GM18517 (cell line): ENCODE measurements around the gene KCNJ13.
A peak's percentile ranks its signal among the peaks of the same experiment; 100 is the strongest.

ENCODE experiments used
- ATAC-seq: cut with Tn5 transposase; IDR thresholded peaks from one replicate; pipeline ENCODE4 v1.9.1; 2021; ENCODE audit warnings: mild to moderate bottlenecking, moderate library complexity; ENCODE audit not compliant: unreplicated experiment

The KCNJ13 gene

DNA sequence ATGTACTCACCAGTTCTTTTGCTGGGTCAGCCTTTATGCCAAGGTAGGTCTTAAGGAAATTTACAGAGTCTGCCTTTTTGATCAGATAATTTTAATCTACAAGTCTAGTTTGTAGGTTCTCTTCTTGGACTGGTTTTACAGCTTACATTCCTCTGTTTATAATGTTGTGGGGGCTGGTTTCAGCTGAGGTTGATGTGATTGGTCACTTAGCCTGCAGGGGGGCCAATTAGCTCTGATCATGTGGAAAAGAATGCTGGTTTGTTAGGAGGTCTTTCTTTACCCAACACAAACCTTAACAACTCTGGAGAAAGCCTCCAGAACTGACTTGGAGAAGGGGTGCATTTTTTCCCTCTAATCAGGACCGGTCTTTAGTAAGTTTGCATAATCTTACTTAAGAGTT, at the start of gene KCNJ13:
TSS of gene KCNJ13 (minus strand) at position 131 of the 400 bp plus-strand sequence. CDS start 5,203 bp downstream, outside the sequence.
- no peak for ATAC-seq

DNA sequence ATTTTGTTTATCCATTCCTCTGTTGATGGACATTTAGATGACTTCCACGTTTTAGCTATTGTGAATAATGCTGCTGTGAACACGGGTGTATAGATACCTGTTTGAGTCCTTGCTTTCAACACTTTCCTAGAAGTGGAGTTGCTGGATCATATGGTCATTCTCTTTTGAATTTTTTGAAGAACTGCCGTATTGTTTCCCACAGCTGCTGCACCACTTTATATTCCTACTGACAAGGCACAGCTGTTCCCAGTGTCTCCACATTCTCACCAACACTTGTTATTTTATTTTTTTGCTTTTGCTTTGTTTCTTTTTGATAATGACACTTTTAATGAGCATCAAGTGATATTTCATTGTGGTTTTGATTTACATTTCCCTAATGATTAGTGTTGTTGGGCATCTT, 41.4 kb upstream of the KCNJ13 start:
- ATAC-seq: no peak

DNA sequence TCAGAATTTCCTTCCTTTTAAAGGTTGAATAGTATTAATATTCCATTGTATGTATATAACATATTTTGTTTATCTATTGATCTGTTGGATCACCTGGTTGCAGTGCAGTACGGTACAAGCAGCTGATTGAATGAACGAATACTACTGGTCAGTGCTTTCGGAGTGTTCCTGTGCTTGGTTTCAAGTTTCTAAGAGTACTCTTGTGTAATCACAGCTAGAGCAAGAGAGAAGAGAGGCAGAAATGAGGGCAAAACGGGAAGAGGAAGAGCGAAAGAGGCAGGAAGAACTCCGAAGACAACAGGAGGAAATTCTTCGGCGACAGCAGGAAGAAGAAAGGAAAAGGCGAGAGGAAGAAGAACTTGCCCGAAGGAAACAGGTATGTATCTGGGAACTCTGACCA, 40.3 kb upstream of the KCNJ13 start:
- ATAC-seq: no peak

- no peak for ATAC-seq
Measured at GRCh38 chr2:232815569-232815968, 39.2 kb upstream of the KCNJ13 start.

DNA sequence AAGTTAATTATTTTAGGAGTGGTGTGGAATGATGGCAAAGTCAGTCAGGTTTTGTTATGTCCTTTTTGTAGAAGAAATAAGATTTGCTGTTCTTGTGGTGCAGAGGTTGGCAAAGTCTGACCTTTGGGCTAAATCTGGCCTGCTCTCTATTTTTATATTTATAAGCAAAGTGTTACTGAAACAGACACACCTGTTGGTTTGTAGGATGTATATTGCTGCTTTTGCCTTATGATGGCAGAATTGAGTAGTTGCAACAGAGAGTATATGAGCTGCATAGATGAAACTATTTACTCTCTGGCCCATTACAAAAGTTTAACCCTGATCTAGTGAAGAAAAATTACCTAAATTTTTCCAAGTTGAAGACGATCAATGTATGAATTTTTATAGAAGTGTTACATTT, 34.1 kb upstream of the KCNJ13 start:
- ATAC-seq: no peak

- no peak for ATAC-seq
Measured at GRCh38 chr2:232809349-232810124, 33.2 kb upstream of the KCNJ13 start.

GRCh38 chr2:232802091-232802490, 25.7 kb upstream of the KCNJ13 start:
- no peak for ATAC-seq

DNA sequence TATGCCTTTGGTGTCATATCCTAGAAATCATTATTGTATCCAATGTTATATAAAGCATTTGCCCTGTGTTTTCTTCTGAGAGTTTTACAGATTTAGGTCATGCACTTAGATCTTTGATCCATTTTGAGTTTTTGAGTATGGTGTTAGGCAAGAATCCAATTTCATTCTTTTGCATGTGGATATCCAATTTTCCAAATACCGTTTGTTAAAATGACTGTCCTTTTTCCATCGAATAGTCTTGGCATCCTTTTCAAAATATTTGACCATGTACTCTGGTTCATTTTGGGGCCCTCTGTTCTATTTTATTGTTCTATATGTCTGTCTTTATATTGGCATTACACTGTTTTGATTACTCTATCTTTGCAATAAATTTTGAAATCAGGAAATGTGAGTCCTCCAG, 23.8 kb upstream of the KCNJ13 start:
- ATAC-seq: no peak

GRCh38 chr2:232798187-232798586, 21.8 kb upstream of the KCNJ13 start:
- no peak for ATAC-seq

DNA sequence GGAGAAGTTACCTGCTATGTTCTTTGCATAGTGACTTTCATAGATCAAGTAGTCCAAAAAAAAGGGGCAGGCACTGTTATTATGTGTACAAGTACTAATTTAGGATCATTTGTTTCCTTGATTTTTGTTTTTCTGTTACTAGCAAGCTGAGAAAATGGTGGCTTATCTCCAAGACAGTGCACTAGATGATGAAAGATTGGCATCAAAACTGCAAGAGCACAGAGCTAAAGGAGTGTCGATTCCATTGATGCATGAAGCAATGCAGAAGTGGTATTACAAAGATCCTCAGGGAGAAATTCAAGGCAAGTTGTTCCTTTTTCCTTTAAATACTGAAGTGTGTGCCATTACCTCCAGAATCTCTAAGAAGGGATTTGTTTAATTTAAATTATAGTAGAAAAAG, 19.6 kb upstream of the KCNJ13 start:
- no peak for ATAC-seq

- ATAC-seq: no peak
Measured at GRCh38 chr2:232794981-232795380, 18.6 kb upstream of the KCNJ13 start.

DNA sequence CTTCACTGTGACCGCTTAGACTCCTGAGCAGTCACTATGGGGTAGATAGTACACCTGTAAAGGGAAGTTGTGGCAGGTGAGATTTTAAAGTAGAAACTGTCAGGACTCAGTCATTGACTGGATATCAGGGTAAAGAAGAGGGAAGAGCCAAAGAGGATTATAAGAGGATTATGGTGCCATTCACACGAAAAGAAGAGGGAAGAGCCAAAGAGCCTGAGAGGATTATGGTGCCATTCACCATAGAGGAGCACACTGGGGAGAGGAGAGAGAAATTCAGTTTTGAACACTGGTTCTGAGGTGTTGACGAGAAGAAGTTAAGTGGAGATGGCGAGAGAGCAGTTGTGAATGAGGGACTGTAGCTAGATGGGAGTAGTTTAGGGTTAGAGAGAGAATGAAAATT, 16.9 kb upstream of the KCNJ13 start:
- ATAC-seq: no peak

GRCh38 chr2:232791518-232791917, 15.2 kb upstream of the KCNJ13 start:
- ATAC-seq: no peak

DNA sequence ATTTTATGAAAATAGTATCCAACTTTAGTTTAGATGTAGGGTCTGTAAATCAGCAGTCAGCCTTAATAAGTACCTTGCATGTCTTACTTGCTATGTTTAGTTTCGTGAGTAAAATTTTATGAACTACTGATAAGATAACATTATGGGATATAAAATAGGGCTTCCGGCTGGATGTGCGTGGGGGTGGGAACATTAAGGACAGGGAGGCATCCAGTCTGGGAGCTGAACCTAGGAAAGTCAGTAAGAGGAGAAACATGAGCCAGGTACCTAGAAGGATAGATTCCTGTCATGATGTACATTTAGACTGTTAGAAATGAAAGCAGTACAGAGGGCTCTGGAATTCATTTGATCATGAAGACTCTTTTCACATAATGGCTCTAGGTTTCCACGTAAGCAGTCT, 12.7 kb upstream of the KCNJ13 start:
- no peak for ATAC-seq

GRCh38 chr2:232787806-232788205, 11.4 kb upstream of the KCNJ13 start:
- ATAC-seq: no peak

GRCh38 chr2:232783278-232783677, 6.9 kb upstream of the KCNJ13 start:
- ATAC-seq: no peak

GRCh38 chr2:232781765-232782164, 5.4 kb upstream of the KCNJ13 start:
- peak; percentile 94 for ATAC-seq

DNA sequence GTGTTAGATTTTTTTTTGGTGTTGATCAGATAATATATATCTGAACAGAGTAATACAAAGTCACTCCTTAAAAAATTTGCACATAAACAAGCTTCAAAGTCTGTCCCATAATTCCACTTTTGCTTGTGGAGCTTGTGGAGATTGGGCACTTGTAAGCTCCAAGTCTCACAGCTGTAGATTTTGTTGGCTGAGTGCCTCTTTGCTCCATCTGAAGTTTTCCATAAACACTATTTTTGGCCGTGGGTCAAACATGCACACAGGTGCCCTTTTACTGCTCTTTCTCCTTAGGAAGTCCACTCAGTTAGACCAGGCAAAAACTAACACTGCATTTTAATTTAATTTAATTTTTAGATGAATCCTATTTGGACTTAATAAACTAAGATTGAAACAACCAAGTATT, 3.6 kb upstream of the KCNJ13 start:
- ATAC-seq: no peak

DNA sequence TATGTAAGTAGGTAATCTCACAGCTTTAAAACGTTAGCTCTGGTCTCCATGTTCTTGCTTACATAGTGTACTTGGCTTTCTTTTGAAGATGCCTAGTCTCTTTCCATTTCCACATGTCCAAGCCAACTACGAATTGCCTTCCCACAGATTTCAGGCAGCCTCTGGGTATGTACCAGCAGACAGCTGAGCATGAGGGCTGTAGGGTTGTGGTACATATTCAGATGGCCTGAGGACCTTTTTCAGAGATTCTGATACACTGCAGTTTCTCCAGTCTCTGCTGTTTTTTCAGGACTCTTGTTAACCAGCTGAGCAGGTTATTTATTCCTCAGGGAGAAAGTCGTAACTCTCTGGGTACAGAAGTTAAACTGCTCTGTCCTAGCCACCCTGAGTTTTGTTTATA, 3.1 kb upstream of the KCNJ13 start:
- ATAC-seq: no peak

DNA sequence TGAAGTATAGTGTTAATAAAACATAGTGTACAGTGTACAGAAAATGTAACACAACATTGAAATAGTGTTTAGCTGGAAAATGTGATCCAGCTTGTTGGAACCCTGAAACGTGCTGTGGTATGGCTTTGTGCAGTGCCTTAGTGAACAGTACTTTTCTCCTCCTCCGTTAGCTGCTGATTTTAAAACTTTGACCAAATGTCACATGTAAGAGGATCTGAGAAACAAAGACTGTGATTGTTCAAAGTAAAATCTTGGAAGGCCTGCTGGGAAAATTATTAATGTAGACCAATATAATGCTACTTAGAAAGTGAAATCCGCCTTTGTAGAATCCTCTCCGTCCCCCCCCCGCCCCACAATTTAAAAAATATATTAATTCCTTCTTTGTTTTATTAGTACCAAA, 911 bp upstream of the KCNJ13 start:
- no peak for ATAC-seq

GRCh38 chr2:232773815-232774214, 2.5 kb downstream of the KCNJ13 start:
- ATAC-seq: no peak

- peak; percentile 49 for ATAC-seq
Measured at GRCh38 chr2:232772531-232772930, 3.8 kb downstream of the KCNJ13 start.

DNA sequence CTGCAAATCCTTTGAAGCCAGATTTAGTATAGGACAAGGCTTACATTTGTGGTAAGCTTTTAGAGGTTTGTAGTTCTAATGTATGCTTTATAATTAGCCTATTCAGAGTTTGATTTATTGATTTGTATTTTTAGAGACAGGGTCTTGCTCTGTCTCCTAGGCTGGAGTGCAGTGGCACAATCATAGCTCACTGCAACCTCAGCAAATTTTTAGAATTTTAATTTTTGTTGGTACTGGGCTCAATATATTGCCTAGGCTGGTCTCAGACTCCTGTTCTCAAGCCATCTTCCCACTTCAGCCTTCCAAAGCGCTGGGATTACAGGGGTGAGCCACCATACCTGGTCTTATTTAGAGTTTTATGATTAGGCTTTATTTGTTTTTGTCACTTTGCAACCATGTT, 4.5 kb downstream of the KCNJ13 start:
- no peak for ATAC-seq
